Measurements from ENCODE around the gene SPEF2.

The SPEF2 gene

GRCh38 chr5:35794684-35795375 lies 177.2 kb downstream of the SPEF2 start:
- Histone ChIP-seq H3K27ac (replicated peaks) (no peak overlapping the region), H3K4me3 (replicated peaks; ENCODE audit: insufficient read depth, low read length) (no peak overlapping the region), H3K27me3 (ENCODE audit: insufficient read depth, poor library complexity, severe bottlenecking) (no peaks in the 10 kb centered on the region)
- no peak for DNase-seq (ENCODE audit: low read depth in 1 of 2, low spot score in 1 of 2)
- TF ChIP-seq CTCF (IDR thresholded peaks at IDR 0.05; ENCODE audit: insufficient read depth, low read length) (no peak), GABPA (IDR thresholded peaks at IDR 0.05; ENCODE audit: low read depth) (no peak)

- H3K27me3 ChIP-seq (ENCODE audit: insufficient read depth, poor library complexity, severe bottlenecking): no peaks in the 10 kb centered on the region
- no peak overlapping the region for H3K27ac ChIP-seq (replicated peaks)
- TF ChIP-seq SPI1 (IDR thresholded peaks at IDR 0.05; ENCODE audit: borderline replicate concordance, low read depth) (no peak), POLR2AphosphoS5 (IDR thresholded peaks at IDR 0.05; ENCODE audit: low read depth) (no peak), CTCF (IDR thresholded peaks at IDR 0.05; ENCODE audit: insufficient read depth, low read length) (no peak), GABPA (IDR thresholded peaks at IDR 0.05; ENCODE audit: low read depth) (no peak), REST (IDR thresholded peaks at IDR 0.05; ENCODE audit: insufficient replicate concordance, low read depth) (no peak)
- no peak for DNase-seq (ENCODE audit: low read depth in 1 of 2, low spot score in 1 of 2)
- H3K4me3 ChIP-seq (replicated peaks; ENCODE audit: insufficient read depth, low read length): no peak overlapping the region
Measured at GRCh38 chr5:35799181-35799580, 181.5 kb downstream of the SPEF2 start.

GRCh38 chr5:35799753-35800152 lies 182.1 kb downstream of the SPEF2 start:
- TF ChIP-seq POLR2AphosphoS5 (IDR thresholded peaks at IDR 0.05; ENCODE audit: low read depth): no peak
- TF ChIP-seq SPI1 (IDR thresholded peaks at IDR 0.05; ENCODE audit: borderline replicate concordance, low read depth): no peak
- TF ChIP-seq GABPA (IDR thresholded peaks at IDR 0.05; ENCODE audit: low read depth): no peak
- TF ChIP-seq CTCF (IDR thresholded peaks at IDR 0.05; ENCODE audit: insufficient read depth, low read length): no peak
- no peak for TF ChIP-seq REST (IDR thresholded peaks at IDR 0.05; ENCODE audit: insufficient replicate concordance, low read depth)
- DNase-seq (ENCODE audit: low read depth in 1 of 2, low spot score in 1 of 2): no peak

GRCh38 chr5:35803191-35803651 lies 185.6 kb downstream of the SPEF2 start:
- no peak for DNase-seq (ENCODE audit: low read depth in 1 of 2, low spot score in 1 of 2)
- Histone ChIP-seq H3K4me3 (replicated peaks; ENCODE audit: insufficient read depth, low read length) (no peak overlapping the region), H3K27ac (replicated peaks) (no peak overlapping the region), H3K27me3 (ENCODE audit: insufficient read depth, poor library complexity, severe bottlenecking) (no peaks in the 10 kb centered on the region)
- TF ChIP-seq CTCF (IDR thresholded peaks at IDR 0.05; ENCODE audit: insufficient read depth, low read length) (no peak), SPI1 (IDR thresholded peaks at IDR 0.05; ENCODE audit: borderline replicate concordance, low read depth) (no peak), REST (IDR thresholded peaks at IDR 0.05; ENCODE audit: insufficient replicate concordance, low read depth) (no peak), POLR2AphosphoS5 (IDR thresholded peaks at IDR 0.05; ENCODE audit: low read depth) (no peak), GABPA (IDR thresholded peaks at IDR 0.05; ENCODE audit: low read depth) (no peak)

More at GRCh38 chr5:35799753-35800152, 182.1 kb downstream of the SPEF2 start:
- H3K27ac ChIP-seq (replicated peaks): no peak overlapping the region
- no peak overlapping the region for H3K4me3 ChIP-seq (replicated peaks; ENCODE audit: insufficient read depth, low read length)
- no peaks in the 10 kb centered on the region for H3K27me3 ChIP-seq (ENCODE audit: insufficient read depth, poor library complexity, severe bottlenecking)

Data from HL-60 (cell line).